ENCODE measurements around the gene ZNF654. TPM values are rescaled to one million over a fixed set of nuclear protein-coding genes. Genes with fewer than 3 reads are reported as not detected.
"Not testable (repeated sequence)": the region's sequence is repeated elsewhere in the genome, so short reads cannot be mapped to it uniquely, and the experiment has no call there.

Gene ZNF654
- total RNA-seq, 1 donor from 2014 or later: 13.8 TPM

GRCh38 chr3:88137836-88138235, 78.8 kb downstream of the ZNF654 start:
- no peak for DNase-seq (ENCODE audit: low read depth, low spot score)

GRCh38 chr3:88141458-88142083, 82.5 kb downstream of the ZNF654 start:
- no peak for DNase-seq (ENCODE audit: low read depth, low spot score)

DNA sequence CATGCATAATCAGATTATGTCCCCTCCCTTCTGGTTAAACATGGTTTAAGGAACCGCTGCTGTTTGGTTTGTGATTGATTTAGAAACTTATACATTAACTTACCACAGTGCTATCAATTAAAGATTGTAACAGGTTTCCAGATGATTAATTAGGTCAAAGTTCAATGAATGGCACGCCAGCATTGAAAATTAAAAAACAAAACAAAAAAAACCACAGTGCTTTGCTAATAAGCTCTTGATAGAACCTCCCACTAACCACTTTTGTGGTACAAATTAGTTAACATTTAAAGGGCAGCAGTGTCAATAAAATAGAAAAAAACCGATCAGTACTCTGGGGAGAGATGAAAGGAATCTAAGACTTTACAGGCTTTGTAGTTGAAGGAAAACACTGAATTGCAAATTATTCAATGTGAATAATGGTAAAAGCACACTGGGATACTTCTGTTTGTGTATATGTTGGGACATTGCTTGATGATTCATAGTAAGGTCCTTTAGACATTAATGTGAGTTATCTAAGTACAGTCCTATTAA, 83.1 kb downstream of the ZNF654 start:
- DNase-seq (ENCODE audit: low read depth, low spot score): no peak

DNA sequence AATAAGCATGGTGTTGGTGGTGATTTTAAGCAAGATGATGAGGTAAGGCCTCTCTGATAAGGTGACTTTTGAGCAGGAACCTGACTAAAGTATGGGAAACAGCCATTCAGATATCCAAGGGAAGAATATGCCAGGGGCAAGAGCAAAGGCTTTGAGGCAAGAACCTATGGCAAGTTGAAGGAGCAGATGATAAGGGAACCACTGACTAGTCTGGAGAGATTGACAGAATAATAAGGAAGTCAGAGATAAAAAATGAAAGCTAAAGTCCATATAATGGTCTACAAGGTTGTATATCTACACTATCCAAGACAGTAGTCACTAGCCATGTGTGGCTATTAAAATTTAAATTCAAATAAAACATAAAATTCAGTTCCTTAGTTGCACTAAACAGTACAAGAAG, 88.2 kb downstream of the ZNF654 start:
- no peak for DNase-seq (ENCODE audit: low read depth, low spot score)

DNA sequence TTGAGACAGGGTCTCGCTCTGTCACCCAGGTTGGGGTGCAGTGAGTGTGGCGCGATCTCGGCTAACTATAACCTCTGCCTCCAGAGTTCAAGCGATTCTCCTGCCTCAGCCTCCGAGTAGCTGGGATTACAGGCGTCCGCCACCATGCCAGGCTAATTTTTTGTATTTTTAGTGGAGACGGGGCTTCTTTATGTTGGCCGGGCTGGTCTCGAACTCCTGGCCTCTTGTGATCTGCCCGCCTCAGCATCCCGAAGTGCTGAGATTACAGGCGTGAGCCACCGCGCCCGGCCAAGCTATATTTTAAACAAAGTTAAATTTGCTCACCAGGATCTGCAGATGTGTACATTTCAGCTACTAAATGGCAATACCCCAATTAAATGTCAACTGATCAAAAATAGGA, 89.6 kb downstream of the ZNF654 start:
- no peak for DNase-seq (ENCODE audit: low read depth, low spot score)

GRCh38 chr3:88149101-88149508, 90.0 kb downstream of the ZNF654 start:
- no peak for DNase-seq (ENCODE audit: low read depth, low spot score)

DNA sequence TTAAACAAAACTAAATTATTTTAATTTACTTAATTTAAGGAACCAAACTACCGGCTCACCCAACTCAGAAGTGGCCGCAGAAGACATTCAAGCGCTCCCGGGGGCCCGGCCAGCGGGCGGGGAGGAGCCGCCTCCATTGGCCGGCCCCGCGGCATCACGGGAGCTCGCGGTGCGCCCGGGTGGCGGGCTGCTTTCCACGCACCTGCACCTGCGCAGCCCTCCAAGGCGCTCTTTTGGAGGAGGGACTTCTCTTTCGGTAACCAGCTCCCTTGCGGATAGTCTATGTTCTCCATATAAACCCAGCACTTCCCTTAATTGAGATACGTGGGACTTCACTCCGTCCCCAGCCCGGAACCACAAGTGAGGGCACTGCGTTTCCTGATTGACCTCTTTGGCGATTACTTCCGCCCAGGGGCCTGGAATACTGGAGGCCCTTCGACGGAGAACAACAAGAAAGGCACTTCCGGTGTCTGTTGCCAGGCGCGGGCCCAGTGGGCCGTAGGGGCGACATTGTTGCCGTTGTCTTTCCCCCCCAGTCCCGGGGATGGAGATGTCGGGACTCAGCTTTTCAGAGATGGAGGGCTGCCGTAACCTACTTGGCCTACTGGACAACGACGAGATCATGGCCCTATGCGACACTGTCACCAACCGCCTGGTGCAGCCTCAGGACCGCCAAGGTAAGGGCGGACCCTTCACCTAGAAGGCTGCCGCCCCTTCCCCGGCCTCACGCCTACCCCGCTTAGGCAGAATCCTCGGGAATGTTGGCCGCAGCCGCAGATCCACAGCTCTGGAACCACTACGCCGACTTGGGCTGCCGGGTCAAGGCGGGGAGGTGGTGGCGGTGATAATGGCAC, 90.7 kb downstream of the ZNF654 start, which contains the start of gene C3orf38:
Gene C3orf38, plus strand, starts transcription at position 451 of the 854 bp plus-strand sequence. Its CDS starts 94 bp downstream, at position 545.
- peak; percentile 33 for DNase-seq (ENCODE audit: low read depth, low spot score)

DNA sequence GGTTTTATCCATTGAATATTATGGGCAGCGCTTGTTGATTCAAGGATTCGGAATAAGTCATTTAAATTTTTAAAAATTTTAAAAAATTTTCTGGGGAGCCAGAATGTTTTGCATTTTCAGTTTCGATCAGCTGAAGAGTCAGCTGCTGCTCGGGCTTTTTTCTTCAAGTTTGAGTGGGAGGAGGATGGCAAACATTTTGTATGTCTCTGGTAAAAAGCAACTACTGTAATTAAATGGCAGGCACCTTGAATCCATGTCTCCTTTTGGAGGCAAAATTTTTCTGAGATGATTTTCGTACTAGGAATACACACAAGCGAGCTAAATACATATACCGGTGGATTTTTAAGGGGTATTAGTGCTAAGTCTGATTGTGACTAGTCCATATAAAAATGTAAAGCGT, 91.3 kb downstream of the ZNF654 start:
- DNase-seq (ENCODE audit: low read depth, low spot score): no peak

DNA sequence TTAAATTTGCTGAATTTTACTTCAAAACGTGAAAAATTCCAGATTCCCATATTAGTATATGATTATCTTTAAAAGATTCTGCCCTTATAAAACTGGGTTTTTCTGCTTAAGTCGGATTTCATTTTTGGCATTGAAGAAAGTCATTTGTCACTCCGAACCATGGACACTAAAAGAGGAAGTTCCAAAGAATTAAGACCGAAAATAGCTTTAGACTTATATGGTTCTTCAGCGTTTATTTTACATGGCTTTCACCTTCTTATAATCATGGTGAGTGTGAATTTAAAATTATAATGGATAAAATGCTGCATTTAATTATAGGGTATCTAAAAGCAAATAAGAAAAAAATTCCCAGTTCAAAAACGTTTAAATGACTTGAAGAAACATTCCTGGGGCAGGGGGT, 91.8 kb downstream of the ZNF654 start:
- no peak for DNase-seq (ENCODE audit: low read depth, low spot score)

DNA sequence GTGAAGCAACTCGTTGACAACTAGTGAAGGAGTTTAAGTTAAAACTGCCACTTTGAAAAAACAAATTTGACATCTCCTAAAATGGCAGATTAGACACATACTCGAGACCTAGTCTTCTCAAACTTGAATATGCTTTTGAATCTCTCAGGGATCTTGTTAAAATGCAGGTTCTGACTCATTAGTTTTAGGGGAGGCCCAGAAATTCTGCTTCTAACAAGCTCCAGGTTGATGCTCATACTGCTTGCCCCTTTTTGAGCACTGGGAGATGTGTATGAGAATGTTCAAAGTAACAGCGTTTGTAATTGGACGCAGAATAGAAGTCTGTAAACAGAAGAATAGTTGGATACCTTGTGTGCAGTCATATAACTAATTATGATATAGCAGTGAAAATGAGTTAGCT, 92.3 kb downstream of the ZNF654 start:
- DNase-seq (ENCODE audit: low read depth, low spot score): no peak

- DNase-seq (ENCODE audit: low read depth, low spot score): no peak
Measured at GRCh38 chr3:88152841-88153240, 93.8 kb downstream of the ZNF654 start.

DNA sequence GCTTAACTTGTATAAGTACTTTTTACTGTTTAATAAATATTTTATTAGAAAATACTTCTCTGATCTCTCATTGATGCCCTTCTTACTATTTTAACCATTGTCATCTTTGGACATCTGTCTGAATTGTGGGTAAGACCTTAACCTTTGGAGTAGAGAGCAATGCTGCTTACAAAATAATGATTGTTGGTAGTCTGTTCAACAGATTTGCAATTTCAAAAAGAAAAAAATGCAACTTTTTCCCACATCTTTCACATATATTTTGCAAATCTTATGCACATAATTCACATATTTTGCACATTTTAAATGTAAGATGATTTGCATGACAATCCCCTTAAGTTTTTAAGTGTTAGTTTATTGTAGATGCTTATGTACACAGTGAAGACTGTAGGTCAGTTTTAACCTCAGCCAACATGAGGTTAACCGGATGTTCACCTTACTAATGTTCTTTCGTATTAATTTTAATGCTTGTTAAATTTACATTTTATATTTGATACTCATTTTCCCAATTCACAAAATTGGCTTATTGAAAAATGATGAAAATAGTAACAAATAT, 107.4 kb downstream of the ZNF654 start:
- no peak for DNase-seq (ENCODE audit: low read depth, low spot score)

GRCh38 chr3:88167173-88167572, 108.1 kb downstream of the ZNF654 start:
- no peak for DNase-seq (ENCODE audit: low read depth, low spot score)

DNA sequence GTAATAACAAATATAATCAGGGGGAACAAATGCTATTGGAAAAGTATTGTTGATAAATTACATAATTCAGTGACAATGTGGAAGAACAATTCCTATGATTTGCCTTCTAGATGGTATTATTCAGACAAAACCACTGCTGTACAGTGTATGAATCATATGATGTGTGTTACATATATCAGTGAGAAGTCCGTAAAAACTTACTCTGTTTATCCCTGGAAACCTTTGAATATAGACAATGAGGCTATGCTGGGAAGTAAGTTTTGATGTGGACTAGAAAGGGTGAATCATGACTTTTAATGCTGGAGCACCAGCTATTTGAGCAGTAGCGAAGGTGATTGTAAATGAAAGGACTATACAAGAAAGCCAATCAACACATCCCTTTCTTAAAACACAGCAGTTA, 108.6 kb downstream of the ZNF654 start:
- no peak for DNase-seq (ENCODE audit: low read depth, low spot score)

GRCh38 chr3:88168171-88168570, 109.1 kb downstream of the ZNF654 start:
- no peak for DNase-seq (ENCODE audit: low read depth, low spot score)

- no peak for DNase-seq (ENCODE audit: low read depth, low spot score)
Measured at GRCh38 chr3:88180398-88180999, 121.4 kb downstream of the ZNF654 start.

DNA sequence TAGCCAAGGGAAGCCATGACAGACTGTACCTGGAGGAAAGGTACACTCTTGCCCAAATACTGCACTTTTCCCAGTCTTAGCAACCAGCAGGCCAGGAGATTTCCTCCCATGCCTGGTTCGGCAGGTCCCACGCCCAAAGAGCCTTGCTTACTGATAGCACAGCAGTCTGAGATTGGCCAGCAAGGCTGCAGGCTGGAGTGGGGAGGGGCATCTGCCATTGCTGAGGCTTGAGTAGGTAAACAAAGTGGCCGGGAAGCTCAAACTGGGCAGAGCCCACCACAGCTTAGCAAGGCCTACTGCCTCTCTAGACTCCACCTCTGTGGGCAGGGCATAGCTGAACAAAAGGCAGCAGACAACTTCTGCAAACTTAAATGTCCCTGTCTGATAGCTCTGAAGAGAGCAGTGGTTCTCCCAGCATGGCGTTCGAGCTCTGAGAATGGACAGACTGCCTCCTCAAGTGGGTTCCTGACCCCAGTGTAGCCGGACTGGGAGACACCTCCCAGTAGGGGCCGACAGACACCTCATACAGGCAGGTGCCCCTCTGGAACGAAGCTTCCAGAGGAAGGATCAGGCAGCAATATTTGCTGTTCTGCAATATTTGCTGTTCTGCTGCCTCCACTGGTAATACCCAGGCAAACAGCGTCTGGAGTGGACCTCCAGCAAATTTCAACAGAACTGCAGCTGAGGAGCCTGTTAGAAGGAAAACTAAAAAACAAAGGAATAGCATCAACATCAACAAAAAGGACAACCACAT, 123.3 kb downstream of the ZNF654 start:
- not testable (repeated sequence) for DNase-seq (ENCODE audit: low read depth, low spot score)

DNA sequence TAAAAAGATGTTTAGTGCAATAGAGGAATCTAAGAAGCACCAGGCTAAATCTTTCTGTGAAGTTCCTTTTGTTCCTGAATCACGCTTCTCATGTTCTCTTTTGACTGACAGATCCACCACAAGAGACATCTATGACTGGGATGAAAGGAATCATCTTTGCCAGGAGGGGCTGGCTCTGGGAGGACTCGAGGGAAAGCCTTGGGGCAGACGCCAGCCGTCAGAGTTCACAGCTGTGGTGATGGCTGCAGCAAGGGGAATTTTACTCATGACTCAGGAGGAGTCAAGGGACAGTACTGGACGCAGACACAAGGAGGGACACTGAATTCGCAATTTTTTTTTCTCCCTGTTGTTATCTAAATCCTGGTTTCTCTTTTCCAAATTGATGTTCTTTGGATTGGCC, 129.4 kb downstream of the ZNF654 start:
- no peak for DNase-seq (ENCODE audit: low read depth, low spot score)

DNA sequence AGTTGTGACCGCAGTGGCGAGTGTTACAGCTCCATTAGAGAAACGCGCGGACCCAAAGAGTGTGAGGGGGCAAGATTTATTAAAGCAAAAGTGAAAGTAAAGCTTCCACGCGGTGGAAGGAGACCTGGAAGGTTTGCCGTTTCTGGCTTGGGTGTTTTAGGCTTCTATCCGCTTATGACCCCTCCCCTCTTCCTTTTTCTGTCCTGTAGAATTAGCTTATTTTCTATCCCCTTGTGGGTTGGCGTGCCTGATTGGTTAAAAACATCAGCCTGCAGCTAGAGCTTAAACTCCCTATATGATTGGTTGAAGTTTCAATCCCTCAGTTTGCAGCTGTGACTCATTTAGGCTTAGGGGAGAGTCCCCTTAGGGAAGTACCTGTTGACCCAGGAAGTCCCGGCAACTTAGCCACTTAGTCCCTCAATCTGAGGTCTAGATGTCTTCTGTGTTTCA, 130.3 kb downstream of the ZNF654 start:
- no peak for DNase-seq (ENCODE audit: low read depth, low spot score)

- DNase-seq (ENCODE audit: low read depth, low spot score): no peak
Measured at GRCh38 chr3:88191872-88192409, 132.9 kb downstream of the ZNF654 start.

DNA sequence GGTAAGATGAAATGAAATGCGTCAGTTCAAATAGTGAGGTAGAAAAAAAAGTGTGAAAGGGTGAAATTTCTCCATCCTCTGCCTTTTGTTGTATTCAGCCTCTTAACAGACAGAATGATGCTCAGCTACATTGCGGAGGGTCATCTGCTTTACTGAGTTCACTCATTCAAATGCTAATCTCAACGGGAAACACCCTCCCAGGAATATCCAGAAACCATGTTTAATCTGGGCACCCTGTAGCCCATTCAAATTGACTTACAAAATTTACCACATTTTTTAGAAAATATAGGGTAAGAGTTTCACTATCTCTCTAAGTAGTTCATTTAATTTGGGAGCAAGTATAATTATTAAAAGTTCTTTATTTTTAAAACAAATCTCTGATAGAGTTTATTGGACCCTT, 133.6 kb downstream of the ZNF654 start:
- DNase-seq (ENCODE audit: low read depth, low spot score): no peak
